A549 treated with RU486 at 1 μM for 4 hours (cell line): ENCODE results near the gene SNX10. TPM values are rescaled to one million over a fixed set of nuclear protein-coding genes. Genes with fewer than 3 reads are reported as not detected.

Source experiments
- total RNA-seq: library from RNA; stranded (reverse); fragments of 200-300 nt; extraction: Qiagen RNA extraction; gene quantifications from 5 replicates; pipeline ENCODE4 v1.2.3, GENCODE V29; 2022; ENCODE audit warnings: low read depth

Gene SNX10, protein sequence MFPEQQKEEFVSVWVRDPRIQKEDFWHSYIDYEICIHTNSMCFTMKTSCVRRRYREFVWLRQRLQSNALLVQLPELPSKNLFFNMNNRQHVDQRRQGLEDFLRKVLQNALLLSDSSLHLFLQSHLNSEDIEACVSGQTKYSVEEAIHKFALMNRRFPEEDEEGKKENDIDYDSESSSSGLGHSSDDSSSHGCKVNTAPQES
- 2.6 to 4.9 TPM (median 4.6 TPM) in 5 replicates for total RNA-seq

GRCh38 chr7:26291699-26292538, at the start of gene SNX10:
SNX10 (plus strand) TSS chr7:26291862; CDS start chr7:26346443, 54,581 bp downstream.

Other genes with a start within 250 kb of the SNX10 start
- 7.9 to 12.2 TPM (median 10.1 TPM) in 5 replicates for gene NFE2L3, start 139.7 kb upstream of the SNX10 start, total RNA-seq
- gene HNRNPA2B1, start 91.1 kb upstream of the SNX10 start, total RNA-seq, result 990 to 1,517 TPM (median 1,279 TPM) in 5 replicates
- 144 to 294 TPM (median 249 TPM) in 5 replicates for gene CBX3, start 90.1 kb upstream of the SNX10 start, total RNA-seq